Measurements from ENCODE around the gene CLDN17. TPM values are rescaled to one million over a fixed set of nuclear protein-coding genes. Genes with fewer than 3 reads are reported as not detected.

Gene CLDN17
- total RNA-seq, 1 experiment from 2014 or later, result not detected

GRCh38 chr21:30190554-30190953, 23.9 kb upstream of the CLDN17 start:
- intact Hi-C loops (cut with micrococcal nuclease; ENCODE audit: unreplicated experiment), result no loop called here
- BruUV-seq (replicated peaks), result no TSS peak
- H3K27me3 Mint-ChIP-seq (ENCODE audit: insufficient read depth, unreplicated experiment), result peaks cover 12% of the 10 kb centered on the region
- no peak overlapping the region for H3K4me3 Mint-ChIP-seq (ENCODE audit: unreplicated experiment)
- no peaks in the 10 kb centered on the region for H3K27me3 ChIP-seq (replicated peaks; ENCODE audit: control insufficient read depth, insufficient read depth, low read length)
- DNase-seq, result no peak
- no peak for TF ChIP-seq CTCF (IDR thresholded peaks at IDR 0.05; ENCODE audit: insufficient read depth in 1 of 2, low read depth in 1 of 2, low read length in 1 of 2, severe bottlenecking in 1 of 2, unreplicated experiment in 1 of 2)
- H3K4me1 Mint-ChIP-seq (ENCODE audit: low read depth, unreplicated experiment), result no peaks in the 10 kb centered on the region
- CTCF ChIA-PET, result no interaction called here
- H3K4me1 ChIP-seq, result no peaks in the 10 kb centered on the region
- no peaks in the 10 kb centered on the region for H3K36me3 ChIP-seq (ENCODE audit: control insufficient read depth, insufficient read depth, low read length)
- no peaks in the 10 kb centered on the region for H3K36me3 Mint-ChIP-seq (ENCODE audit: insufficient read depth, unreplicated experiment)
- H3K27ac Mint-ChIP-seq (ENCODE audit: unreplicated experiment), result no peak overlapping the region
- H3K9me3 Mint-ChIP-seq (ENCODE audit: unreplicated experiment), result no peaks in the 10 kb centered on the region
- no peaks in the 10 kb centered on the region; the same call in 1 of the 2 replicates for H3K9me3 ChIP-seq
- H3K4me3 ChIP-seq (ENCODE audit: low read depth, low read length), result no peak overlapping the region
- POLR2A ChIA-PET, result no interaction called here

GRCh38 chr21:30189773-30190172, 23.2 kb upstream of the CLDN17 start:
- H3K4me1 Mint-ChIP-seq (ENCODE audit: low read depth, unreplicated experiment), result no peaks in the 10 kb centered on the region
- BruUV-seq (replicated peaks), result no TSS peak

GRCh38 chr21:30186242-30186641, 19.6 kb upstream of the CLDN17 start:
- no TSS peak for BruUV-seq (replicated peaks)
- intact Hi-C loops (cut with micrococcal nuclease; ENCODE audit: unreplicated experiment), result no loop called here
- no peaks in the 10 kb centered on the region for H3K4me1 ChIP-seq
- Mint-ChIP-seq H3K9me3 (ENCODE audit: unreplicated experiment) (no peaks in the 10 kb centered on the region), H3K4me3 (ENCODE audit: unreplicated experiment) (no peak overlapping the region), H3K4me1 (ENCODE audit: low read depth, unreplicated experiment) (no peaks in the 10 kb centered on the region), H3K27ac (ENCODE audit: unreplicated experiment) (no peak overlapping the region), H3K36me3 (ENCODE audit: insufficient read depth, unreplicated experiment) (no peaks in the 10 kb centered on the region), H3K27me3 (ENCODE audit: insufficient read depth, unreplicated experiment) (peaks cover 9% of the 10 kb centered on the region)
- no peaks in the 10 kb centered on the region for H3K27me3 ChIP-seq (replicated peaks; ENCODE audit: control insufficient read depth, insufficient read depth, low read length)
- DNase-seq, result no peak
- no peak for TF ChIP-seq CTCF (IDR thresholded peaks at IDR 0.05; ENCODE audit: insufficient read depth in 1 of 2, low read depth in 1 of 2, low read length in 1 of 2, severe bottlenecking in 1 of 2, unreplicated experiment in 1 of 2)
- ChIA-PET CTCF (no interaction called here), POLR2A (no interaction called here)
- no peaks in the 10 kb centered on the region for H3K36me3 ChIP-seq (ENCODE audit: control insufficient read depth, insufficient read depth, low read length)
- H3K4me3 ChIP-seq (ENCODE audit: low read depth, low read length), result no peak overlapping the region
- H3K9me3 ChIP-seq, result no peaks in the 10 kb centered on the region; the same call in 1 of the 2 replicates

More at GRCh38 chr21:30189773-30190172, 23.2 kb upstream of the CLDN17 start:
- CTCF ChIA-PET, result no interaction called here
- no peak for DNase-seq
- Mint-ChIP-seq H3K9me3 (ENCODE audit: unreplicated experiment) (no peaks in the 10 kb centered on the region), H3K4me3 (ENCODE audit: unreplicated experiment) (no peak overlapping the region), H3K27me3 (ENCODE audit: insufficient read depth, unreplicated experiment) (peaks cover 15% of the 10 kb centered on the region), H3K27ac (ENCODE audit: unreplicated experiment) (no peak overlapping the region), H3K36me3 (ENCODE audit: insufficient read depth, unreplicated experiment) (no peaks in the 10 kb centered on the region)
- intact Hi-C loops (cut with micrococcal nuclease; ENCODE audit: unreplicated experiment), result no loop called here
- H3K4me3 ChIP-seq (ENCODE audit: low read depth, low read length), result no peak overlapping the region
- no peaks in the 10 kb centered on the region; the same call in 1 of the 2 replicates for H3K9me3 ChIP-seq
- POLR2A ChIA-PET, result no interaction called here
- TF ChIP-seq CTCF (IDR thresholded peaks at IDR 0.05; ENCODE audit: insufficient read depth in 1 of 2, low read depth in 1 of 2, low read length in 1 of 2, severe bottlenecking in 1 of 2, unreplicated experiment in 1 of 2), result no peak
- H3K4me1 ChIP-seq, result no peaks in the 10 kb centered on the region
- no peaks in the 10 kb centered on the region for H3K27me3 ChIP-seq (replicated peaks; ENCODE audit: control insufficient read depth, insufficient read depth, low read length)
- no peaks in the 10 kb centered on the region for H3K36me3 ChIP-seq (ENCODE audit: control insufficient read depth, insufficient read depth, low read length)

All from Caco-2 (cell line).